Activated CD8-positive, alpha-beta T cell treated with anti-CD3 and anti-CD28 coated beads for 36 hours (primary cell): ENCODE measurements around the gene FAM98A. TPM values are rescaled to one million over a fixed set of nuclear protein-coding genes. Genes with fewer than 3 reads are reported as not detected.

ENCODE experiments used
- ATAC-seq: fragments of 200-7000 bp; cut with Tn5 transposase; one replicate; pipeline ENCODE4 v1.10.0; 2021; ENCODE audit warnings: mild to moderate bottlenecking, moderate library complexity
- CTCF ChIA-PET: fragments of 350-600 bp; sonication (Branson Sonifier 250); formaldehyde crosslinking; loops from one replicate; lab custom pipeline; 2021; ENCODE audit warnings: antibody characterized with exemption; lab: Charles Lee
- POLR2A ChIA-PET: fragments of 350-600 bp; sonication (Branson Sonifier 250); formaldehyde crosslinking; loops from one replicate; lab custom pipeline; 2021; ENCODE audit warnings: antibody characterized with exemption; lab: Charles Lee
- DNase-seq: peaks from one replicate; pipeline ENCODE4 v3.0.0-alpha.2; 2020
- H3K27ac Mint-ChIP-seq: one replicate; pipeline ENCODE4 v1.8.0; 2021; ENCODE audit warnings: mild to moderate bottlenecking, mixed read lengths
- H3K27me3 Mint-ChIP-seq: one replicate; pipeline ENCODE4 v1.8.0; 2021; ENCODE audit warnings: mixed read lengths
- H3K36me3 Mint-ChIP-seq: one replicate; pipeline ENCODE4 v1.8.0; 2021; ENCODE audit warnings: low read depth, mixed read lengths
- H3K4me1 Mint-ChIP-seq: one replicate; pipeline ENCODE4 v1.8.0; 2021; ENCODE audit warnings: low read depth, mixed read lengths
- H3K4me3 Mint-ChIP-seq: one replicate; pipeline ENCODE4 v1.8.0; 2021; ENCODE audit warnings: mild to moderate bottlenecking, moderate library complexity, mixed read lengths
- H3K9me3 Mint-ChIP-seq: one replicate; pipeline ENCODE4 v1.8.0; 2021; ENCODE audit warnings: mixed read lengths
- CTCF ChIP-seq: fragments of 200-600 bp; IDR thresholded peaks from one replicate; pipeline ENCODE4 v1.8.0; 2022; ENCODE audit warnings: antibody characterized with exemption, mild to moderate bottlenecking
- intact Hi-C: fragments of 100-400 bp; cut with micrococcal nuclease; formaldehyde crosslinking; loops from one replicate; pipeline ENCODE4 v1.10.0; 2022
- total RNA-seq, 2 experiments: library from RNA; stranded (reverse); gene quantifications; one replicate each; pipeline ENCODE4 v1.2.3, GENCODE V29; 2021

Gene FAM98A
- total RNA-seq, 2 experiments from 2014 or later: 52.3 to 63.0 TPM

GRCh38 chr2:33633315-33633714 is 34.2 kb upstream of the FAM98A start:
- intact Hi-C loops: no loop called here
- no peaks in the 10 kb centered on the region for H3K36me3 Mint-ChIP-seq
- ATAC-seq (no peak), DNase-seq (no peak)
- no peaks in the 10 kb centered on the region for H3K9me3 Mint-ChIP-seq
- no peaks in the 10 kb centered on the region for H3K27me3 Mint-ChIP-seq
- H3K27ac Mint-ChIP-seq: no peak overlapping the region
- no peaks in the 10 kb centered on the region for H3K4me1 Mint-ChIP-seq
- H3K4me3 Mint-ChIP-seq: no peak overlapping the region
- TF ChIP-seq CTCF: no peak
- ChIA-PET CTCF (no interaction called here), POLR2A (no interaction called here)

GRCh38 chr2:33632831-33633230 is 33.7 kb upstream of the FAM98A start:
- ChIA-PET CTCF (no interaction called here), POLR2A (no interaction called here)
- DNase-seq (no peak), ATAC-seq (no peak)
- Mint-ChIP-seq H3K27me3 (no peaks in the 10 kb centered on the region), H3K9me3 (no peaks in the 10 kb centered on the region), H3K36me3 (no peaks in the 10 kb centered on the region), H3K27ac (no peak overlapping the region), H3K4me1 (no peaks in the 10 kb centered on the region), H3K4me3 (no peak overlapping the region)
- no peak for TF ChIP-seq CTCF
- intact Hi-C loops: no loop called here

- H3K36me3 Mint-ChIP-seq: no peaks in the 10 kb centered on the region
- ATAC-seq: no peak
- TF ChIP-seq CTCF: no peak
- H3K27me3 Mint-ChIP-seq: no peaks in the 10 kb centered on the region
- no peak overlapping the region for H3K4me3 Mint-ChIP-seq
- ChIA-PET CTCF (no interaction called here), POLR2A (interaction anchor here (0.5 kb wide), 1 partner anchor 1791 kb away, joined by 4 read pairs; no protein-coding TSS in a partner anchor)
- no peak for DNase-seq
- no peak overlapping the region for H3K27ac Mint-ChIP-seq
- intact Hi-C loops: no loop called here
- no peaks in the 10 kb centered on the region for H3K9me3 Mint-ChIP-seq
- H3K4me1 Mint-ChIP-seq: no peaks in the 10 kb centered on the region
These were observed 29.1 kb upstream of the FAM98A start for GRCh38 chr2:33628031-33628827.

GRCh38 chr2:33619028-33619427 is 19.9 kb upstream of the FAM98A start:
- peaks cover 2% of the 10 kb centered on the region for H3K27me3 Mint-ChIP-seq
- H3K4me3 Mint-ChIP-seq: no peak overlapping the region
- CTCF ChIA-PET: no interaction called here
- H3K27ac Mint-ChIP-seq: no peak overlapping the region
- ATAC-seq (no peak), DNase-seq (no peak)
- peaks cover 12% of the 10 kb centered on the region for H3K36me3 Mint-ChIP-seq
- H3K9me3 Mint-ChIP-seq: peaks cover 14% of the 10 kb centered on the region
- intact Hi-C loops: no loop called here
- TF ChIP-seq CTCF: no peak
- no peaks in the 10 kb centered on the region for H3K4me1 Mint-ChIP-seq
- POLR2A ChIA-PET: no interaction called here

- Mint-ChIP-seq H3K27me3 (peaks cover 2% of the 10 kb centered on the region), H3K4me1 (no peaks in the 10 kb centered on the region), H3K9me3 (peaks cover 14% of the 10 kb centered on the region), H3K4me3 (no peak overlapping the region), H3K36me3 (peaks cover 12% of the 10 kb centered on the region), H3K27ac (no peak overlapping the region)
- no peak for ATAC-seq
- TF ChIP-seq CTCF: no peak
- DNase-seq: no peak
- intact Hi-C loops: no loop called here
- ChIA-PET POLR2A (no interaction called here), CTCF (no interaction called here)
These were observed 18.9 kb upstream of the FAM98A start for GRCh38 chr2:33617989-33618388.
